ENCODE data around the gene RNF19B. TPM values are rescaled to one million over a fixed set of nuclear protein-coding genes. Genes with fewer than 3 reads are reported as not detected.

RNF19B gene
- total RNA-seq, 2 donors from 2014 or later, result 7.5 to 19.8 TPM

- 62 to 63% methylated on average over 6 of the region's 6 CpGs for WGBS, 2 donors
- TF ChIP-seq CTCF (IDR thresholded peaks at IDR 0.05) (no peak), POLR2A (IDR thresholded peaks at IDR 0.05) (no peak)
- peak overlapping the region in 3 of 4 donors; percentile 1 to 44 (median 24) for H3K27ac ChIP-seq
These were observed 24.8 kb upstream of the RNF19B start for GRCh38 chr1:32989160-32990050.

DNA sequence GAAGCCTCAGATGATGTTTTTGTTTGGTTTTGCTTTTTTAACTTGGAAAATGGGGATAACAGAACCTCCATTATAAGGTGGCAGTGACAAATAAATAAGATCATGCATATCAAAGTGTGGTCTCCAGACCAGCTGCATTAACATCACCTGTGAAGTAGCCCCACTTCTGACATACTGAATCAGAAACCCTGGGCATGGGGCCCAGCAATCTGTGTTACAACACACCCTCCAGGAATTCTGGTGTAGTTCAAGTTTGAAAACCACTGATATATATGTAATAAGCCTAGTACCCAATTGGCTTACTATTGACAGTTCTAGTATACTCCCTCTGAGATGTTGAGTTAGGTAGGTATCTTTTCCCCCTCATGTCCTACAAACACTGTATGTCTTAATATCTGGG, 24.1 kb upstream of the RNF19B start:
- H3K4me1 ChIP-seq, result peaks cover 18% of the 10 kb centered on the region
- no peak for ATAC-seq
- peak in 1 of 4 donors; percentile 19 for DNase-seq

More at GRCh38 chr1:32989160-32990050, 24.8 kb upstream of the RNF19B start:
- DNase-seq, result peak; percentile 31 to 80 (median 63)
- peak; percentile 59 for ATAC-seq
- no peaks in the 10 kb centered on the region for H3K27me3 ChIP-seq
- H3K4me3 ChIP-seq, result no peak overlapping the region
- peaks cover 18% of the 10 kb centered on the region for H3K4me1 ChIP-seq
- intact Hi-C loops (cut with DNase I), result no loop called here
- no peaks in the 10 kb centered on the region for H3K9me3 ChIP-seq
- no peaks in the 10 kb centered on the region for H3K36me3 ChIP-seq (replicated peaks in 1 of 2; ENCODE audit: insufficient read depth in 1 of 2, low read depth in 2 of 2)

GRCh38 chr1:32985226-32985625, 20.6 kb upstream of the RNF19B start:
- TF ChIP-seq CTCF (IDR thresholded peaks at IDR 0.05), result no peak
- TF ChIP-seq POLR2A (IDR thresholded peaks at IDR 0.05), result no peak
- 73 to 100% methylated on average over 1 of the region's 1 CpG for WGBS, 2 donors
- DNase-seq (no peak), ATAC-seq (no peak)
- peaks cover 10% of the 10 kb centered on the region for H3K4me1 ChIP-seq
- H3K27me3 ChIP-seq, result no peaks in the 10 kb centered on the region
- no peaks in the 10 kb centered on the region for H3K36me3 ChIP-seq (replicated peaks in 1 of 2; ENCODE audit: insufficient read depth in 1 of 2, low read depth in 2 of 2)
- H3K9me3 ChIP-seq, result no peaks in the 10 kb centered on the region
- no peak overlapping the region for H3K4me3 ChIP-seq
- H3K27ac ChIP-seq, result no peak overlapping the region
- intact Hi-C loops (cut with DNase I), result no loop called here

More for the DNA sequence above, 24.1 kb upstream of the RNF19B start:
- TF ChIP-seq CTCF (IDR thresholded peaks at IDR 0.05), result no peak
- no peak for TF ChIP-seq POLR2A (IDR thresholded peaks at IDR 0.05)
- Histone ChIP-seq H3K36me3 (replicated peaks in 1 of 2; ENCODE audit: insufficient read depth in 1 of 2, low read depth in 2 of 2) (no peaks in the 10 kb centered on the region), H3K27ac (peak overlapping the region in 2 of 4 donors; percentile 1 to 44), H3K27me3 (no peaks in the 10 kb centered on the region), H3K4me3 (no peak overlapping the region), H3K9me3 (no peaks in the 10 kb centered on the region)
- intact Hi-C loops (cut with DNase I), result no loop called here

- H3K27me3 ChIP-seq, result no peaks in the 10 kb centered on the region
- TF ChIP-seq CTCF (IDR thresholded peaks at IDR 0.05) (no peak), POLR2A (IDR thresholded peaks at IDR 0.05) (no peak)
- H3K4me3 ChIP-seq, result no peak overlapping the region
- H3K36me3 ChIP-seq (replicated peaks in 1 of 2; ENCODE audit: insufficient read depth in 1 of 2, low read depth in 2 of 2), result no peaks in the 10 kb centered on the region
- no peak for ATAC-seq
- DNase-seq, result peak in 1 of 4 donors; percentile 27
- intact Hi-C loops (cut with DNase I), result no loop called here
- no peaks in the 10 kb centered on the region for H3K9me3 ChIP-seq
- no peak overlapping the region for H3K27ac ChIP-seq
- peaks cover 10% of the 10 kb centered on the region for H3K4me1 ChIP-seq
- WGBS, 2 donors, result 94% methylated on average over 1 of the region's 1 CpG; no CpG with 5 or more reads in 1 of the 2 donors
These were observed 20.0 kb upstream of the RNF19B start for GRCh38 chr1:32984455-32985171.

All from body of pancreas (tissue), 4 donors.